GM19455 (cell line): Measurements from ENCODE around the gene OLFM3.

Experiments used
- ATAC-seq: cut with Tn5 transposase; IDR thresholded peaks from one replicate; pipeline ENCODE4 v1.9.1; 2021; ENCODE audit not compliant: unreplicated experiment

OLFM3 gene

GRCh38 chr1:101852936-101853335, 143.8 kb downstream of the OLFM3 start:
- ATAC-seq: no peak

DNA sequence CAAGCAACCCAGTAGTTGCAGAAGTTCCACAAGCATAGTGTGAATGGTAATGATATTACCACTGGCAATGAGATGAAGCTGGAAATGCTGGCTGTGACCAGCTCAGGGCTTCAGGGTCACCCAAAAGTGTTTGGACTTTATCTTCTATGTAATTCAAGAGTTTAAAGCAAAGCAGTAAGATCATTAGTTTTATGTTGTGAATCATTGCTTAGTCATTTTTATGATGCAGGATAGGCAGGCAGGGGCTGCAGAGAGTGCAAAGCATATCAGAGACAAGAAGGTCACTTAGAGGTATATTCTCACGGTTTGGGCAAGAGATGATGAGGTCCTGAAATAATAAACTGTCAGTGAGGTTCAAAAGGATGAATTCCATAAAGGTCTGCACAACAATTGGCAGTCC, 147.4 kb downstream of the OLFM3 start:
- no peak for ATAC-seq

DNA sequence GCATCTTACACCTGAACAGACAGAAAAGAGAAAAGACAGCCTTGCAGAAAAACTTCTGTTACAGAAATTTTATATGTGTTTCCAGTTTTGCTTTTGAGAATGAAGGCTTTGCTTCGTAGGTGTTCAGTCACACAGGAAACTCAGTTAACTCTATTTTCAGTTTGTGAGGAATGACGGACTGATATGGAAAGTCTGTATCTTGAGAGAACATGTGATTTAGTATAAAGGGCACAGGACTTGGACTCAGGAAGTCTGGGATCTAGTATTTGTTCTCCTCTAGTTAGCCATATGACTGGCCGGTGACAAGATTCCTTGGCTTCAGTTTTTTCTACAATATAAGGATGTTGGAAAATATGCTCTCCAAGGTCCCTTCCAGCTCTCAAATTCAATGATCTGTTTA, 149.1 kb downstream of the OLFM3 start:
- no peak for ATAC-seq

- no peak for ATAC-seq
Measured at GRCh38 chr1:101846820-101847219, 149.9 kb downstream of the OLFM3 start.

GRCh38 chr1:101843160-101843559, 153.6 kb downstream of the OLFM3 start:
- no peak for ATAC-seq

GRCh38 chr1:101841824-101842223, 154.9 kb downstream of the OLFM3 start:
- no peak for ATAC-seq

GRCh38 chr1:101835988-101836387, 160.7 kb downstream of the OLFM3 start:
- ATAC-seq: no peak

- ATAC-seq: no peak
Measured at GRCh38 chr1:101833312-101833711, 163.4 kb downstream of the OLFM3 start.

GRCh38 chr1:101826416-101826815, 170.3 kb downstream of the OLFM3 start:
- ATAC-seq: no peak

GRCh38 chr1:101820071-101820470, 176.7 kb downstream of the OLFM3 start:
- peak; percentile 56 for ATAC-seq

- ATAC-seq: no peak
Measured at GRCh38 chr1:101816262-101816661, 180.5 kb downstream of the OLFM3 start.

DNA sequence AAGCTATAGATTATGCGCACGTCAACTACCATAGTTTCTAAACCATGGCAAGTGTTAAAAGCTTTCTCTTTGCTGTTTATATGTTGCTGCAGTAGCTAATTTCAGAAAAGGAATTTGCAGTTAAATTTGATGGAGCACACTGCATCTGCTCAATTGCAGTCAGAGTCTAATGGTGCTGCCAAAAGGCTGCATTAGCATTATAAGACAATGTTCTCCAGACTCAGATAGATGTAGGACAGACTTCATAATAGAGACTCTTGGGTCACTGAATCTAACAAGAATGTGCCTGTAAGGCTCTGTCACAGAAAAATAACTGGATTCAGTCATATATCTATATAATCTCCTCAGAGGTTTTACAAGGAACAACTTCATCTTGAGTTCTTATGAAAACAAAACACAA, 198.3 kb downstream of the OLFM3 start:
- ATAC-seq: no peak

- no peak for ATAC-seq
Measured at GRCh38 chr1:101797722-101798121, 199.0 kb downstream of the OLFM3 start.

DNA sequence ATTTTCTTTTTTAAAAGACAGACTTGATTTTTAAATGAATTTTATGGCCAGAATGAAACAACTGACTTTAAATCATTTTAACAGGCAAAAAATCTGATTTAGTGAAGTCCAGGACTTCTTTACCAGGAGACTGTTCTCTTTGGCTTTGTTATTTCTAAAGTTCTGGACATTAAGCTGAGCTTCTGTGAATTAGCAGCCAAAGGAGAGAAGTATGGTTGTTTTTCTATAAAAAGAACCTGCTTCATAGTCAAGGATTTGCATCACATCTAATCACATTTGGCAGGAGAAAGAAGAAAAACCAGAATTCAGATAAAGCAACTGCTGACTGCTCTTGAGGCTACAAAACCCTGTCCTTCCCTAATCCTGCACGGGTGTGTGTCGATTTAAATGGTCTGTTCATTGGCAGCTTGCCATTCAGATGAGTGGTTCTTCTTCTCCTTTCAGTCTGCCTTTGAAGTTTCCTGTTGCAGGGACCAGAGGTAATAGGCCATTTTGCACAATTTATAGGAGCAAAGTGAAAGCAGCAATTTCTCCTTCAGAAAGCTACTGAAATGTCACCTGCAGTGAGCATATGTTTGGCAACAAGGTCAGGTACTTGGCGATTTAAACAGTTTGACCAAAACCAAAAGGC, 215.4 kb downstream of the OLFM3 start:
- ATAC-seq: no peak

GRCh38 chr1:101769520-101769919, 227.2 kb downstream of the OLFM3 start:
- peak; percentile 75 for ATAC-seq

GRCh38 chr1:101757985-101758384, 238.7 kb downstream of the OLFM3 start:
- ATAC-seq: no peak

GRCh38 chr1:101756411-101756810, 240.3 kb downstream of the OLFM3 start:
- ATAC-seq: no peak
